ENCODE data around the gene AHR.

DNA sequence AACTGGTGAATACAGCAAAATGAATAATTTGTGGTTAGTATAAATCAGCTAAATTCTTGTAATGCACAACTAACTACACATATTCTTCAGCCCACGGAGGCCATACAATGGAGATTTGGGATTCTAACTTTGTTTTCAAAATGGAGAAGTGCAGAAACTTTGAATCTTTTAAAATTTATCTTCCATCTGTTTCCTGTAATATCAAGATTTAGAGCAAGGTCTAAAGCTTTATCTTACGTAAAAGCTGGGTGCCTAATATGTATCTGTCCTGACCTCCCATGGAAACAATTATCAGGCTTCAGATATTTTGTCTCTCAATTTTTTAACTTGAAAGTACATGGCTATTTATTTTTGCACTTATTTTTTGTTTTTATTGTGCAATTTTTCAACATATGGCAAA is 5.0 kb upstream of the AHR start:
- TF ChIP-seq, protein P1, sequence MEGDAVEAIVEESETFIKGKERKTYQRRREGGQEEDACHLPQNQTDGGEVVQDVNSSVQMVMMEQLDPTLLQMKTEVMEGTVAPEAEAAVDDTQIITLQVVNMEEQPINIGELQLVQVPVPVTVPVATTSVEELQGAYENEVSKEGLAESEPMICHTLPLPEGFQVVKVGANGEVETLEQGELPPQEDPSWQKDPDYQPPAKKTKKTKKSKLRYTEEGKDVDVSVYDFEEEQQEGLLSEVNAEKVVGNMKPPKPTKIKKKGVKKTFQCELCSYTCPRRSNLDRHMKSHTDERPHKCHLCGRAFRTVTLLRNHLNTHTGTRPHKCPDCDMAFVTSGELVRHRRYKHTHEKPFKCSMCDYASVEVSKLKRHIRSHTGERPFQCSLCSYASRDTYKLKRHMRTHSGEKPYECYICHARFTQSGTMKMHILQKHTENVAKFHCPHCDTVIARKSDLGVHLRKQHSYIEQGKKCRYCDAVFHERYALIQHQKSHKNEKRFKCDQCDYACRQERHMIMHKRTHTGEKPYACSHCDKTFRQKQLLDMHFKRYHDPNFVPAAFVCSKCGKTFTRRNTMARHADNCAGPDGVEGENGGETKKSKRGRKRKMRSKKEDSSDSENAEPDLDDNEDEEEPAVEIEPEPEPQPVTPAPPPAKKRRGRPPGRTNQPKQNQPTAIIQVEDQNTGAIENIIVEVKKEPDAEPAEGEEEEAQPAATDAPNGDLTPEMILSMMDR (conservative IDR thresholded peaks at IDR 0.05), result no peak
- TF ChIP-seq EZH2 (IDR thresholded peaks at IDR 0.05; ENCODE audit: low read depth), result no peak
